Measurements from ENCODE around the gene BAG2.

DNA sequence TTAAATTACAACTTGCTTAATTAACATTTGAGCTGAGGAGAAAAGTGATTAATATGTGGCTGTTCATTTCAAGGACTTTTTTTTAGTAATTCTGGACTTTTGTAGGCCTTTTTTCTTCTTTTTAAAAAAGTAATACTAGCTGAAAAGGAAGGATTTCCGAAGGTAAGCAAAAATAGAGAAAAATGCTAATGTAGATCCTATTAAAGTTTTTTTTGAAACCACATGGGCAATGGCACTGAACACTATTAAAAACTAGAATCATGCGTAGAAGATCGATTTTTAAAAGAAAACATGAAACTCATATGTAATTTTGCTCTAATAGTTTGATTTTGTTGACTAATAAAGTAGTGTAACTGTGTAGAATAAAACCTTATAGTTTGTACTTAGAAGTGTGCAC is 2.4 kb downstream of the BAG2 start:
- TF ChIP-seq, protein P1, sequence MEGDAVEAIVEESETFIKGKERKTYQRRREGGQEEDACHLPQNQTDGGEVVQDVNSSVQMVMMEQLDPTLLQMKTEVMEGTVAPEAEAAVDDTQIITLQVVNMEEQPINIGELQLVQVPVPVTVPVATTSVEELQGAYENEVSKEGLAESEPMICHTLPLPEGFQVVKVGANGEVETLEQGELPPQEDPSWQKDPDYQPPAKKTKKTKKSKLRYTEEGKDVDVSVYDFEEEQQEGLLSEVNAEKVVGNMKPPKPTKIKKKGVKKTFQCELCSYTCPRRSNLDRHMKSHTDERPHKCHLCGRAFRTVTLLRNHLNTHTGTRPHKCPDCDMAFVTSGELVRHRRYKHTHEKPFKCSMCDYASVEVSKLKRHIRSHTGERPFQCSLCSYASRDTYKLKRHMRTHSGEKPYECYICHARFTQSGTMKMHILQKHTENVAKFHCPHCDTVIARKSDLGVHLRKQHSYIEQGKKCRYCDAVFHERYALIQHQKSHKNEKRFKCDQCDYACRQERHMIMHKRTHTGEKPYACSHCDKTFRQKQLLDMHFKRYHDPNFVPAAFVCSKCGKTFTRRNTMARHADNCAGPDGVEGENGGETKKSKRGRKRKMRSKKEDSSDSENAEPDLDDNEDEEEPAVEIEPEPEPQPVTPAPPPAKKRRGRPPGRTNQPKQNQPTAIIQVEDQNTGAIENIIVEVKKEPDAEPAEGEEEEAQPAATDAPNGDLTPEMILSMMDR (IDR thresholded peaks at IDR 0.05), result no peak
- TF ChIP-seq NFE2L2 (conservative IDR thresholded peaks at IDR 0.05; ENCODE audit: low read length) (no peak), MYC (IDR thresholded peaks at IDR 0.05; ENCODE audit: borderline replicate concordance, low read length) (no peak), RAD21 (conservative IDR thresholded peaks at IDR 0.05 in 1 of 2, IDR thresholded peaks at IDR 0.05 in 1 of 2) (no peak), RNF2 (IDR thresholded peaks at IDR 0.05; ENCODE audit: borderline replicate concordance, low read depth) (no peak), NR3C1 (IDR thresholded peaks at IDR 0.05) (no peak), GATA3 (IDR thresholded peaks at IDR 0.05; ENCODE audit: borderline replicate concordance) (no peak), POLR2A (IDR thresholded peaks at IDR 0.05; ENCODE audit: low read length) (no peak), USF2 (IDR thresholded peaks at IDR 0.05) (no peak), FOSL2 (IDR thresholded peaks at IDR 0.05) (no peak), FOSL2 (CRISPR knock-in tag; IDR thresholded peaks at IDR 0.05) (no peak)
- TF ChIP-seq, protein P2, sequence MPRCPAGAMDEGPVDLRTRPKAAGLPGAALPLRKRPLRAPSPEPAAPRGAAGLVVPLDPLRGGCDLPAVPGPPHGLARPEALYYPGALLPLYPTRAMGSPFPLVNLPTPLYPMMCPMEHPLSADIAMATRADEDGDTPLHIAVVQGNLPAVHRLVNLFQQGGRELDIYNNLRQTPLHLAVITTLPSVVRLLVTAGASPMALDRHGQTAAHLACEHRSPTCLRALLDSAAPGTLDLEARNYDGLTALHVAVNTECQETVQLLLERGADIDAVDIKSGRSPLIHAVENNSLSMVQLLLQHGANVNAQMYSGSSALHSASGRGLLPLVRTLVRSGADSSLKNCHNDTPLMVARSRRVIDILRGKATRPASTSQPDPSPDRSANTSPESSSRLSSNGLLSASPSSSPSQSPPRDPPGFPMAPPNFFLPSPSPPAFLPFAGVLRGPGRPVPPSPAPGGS (IDR thresholded peaks at IDR 0.05), result no peak
